Astrocyte (in vitro differentiated cells and primary cell): ENCODE results near the gene AUNIP.

Source experiments
- EZH2 ChIP-seq: IDR thresholded peaks from 2 replicates; pipeline ENCODE4 v1.6.1; 2012; ENCODE audit warnings: mild to moderate bottlenecking, low read length, inconsistent platforms; ENCODE audit not compliant: insufficient read depth
- TF ChIP-seq, protein P1 (sequence below): IDR thresholded peaks from 2 replicates; pipeline ENCODE4 v1.5.1; 2011; ENCODE audit warnings: low read depth, mild to moderate bottlenecking, inconsistent platforms, low read length, moderate library complexity; ENCODE audit not compliant: insufficient read depth

DNA sequence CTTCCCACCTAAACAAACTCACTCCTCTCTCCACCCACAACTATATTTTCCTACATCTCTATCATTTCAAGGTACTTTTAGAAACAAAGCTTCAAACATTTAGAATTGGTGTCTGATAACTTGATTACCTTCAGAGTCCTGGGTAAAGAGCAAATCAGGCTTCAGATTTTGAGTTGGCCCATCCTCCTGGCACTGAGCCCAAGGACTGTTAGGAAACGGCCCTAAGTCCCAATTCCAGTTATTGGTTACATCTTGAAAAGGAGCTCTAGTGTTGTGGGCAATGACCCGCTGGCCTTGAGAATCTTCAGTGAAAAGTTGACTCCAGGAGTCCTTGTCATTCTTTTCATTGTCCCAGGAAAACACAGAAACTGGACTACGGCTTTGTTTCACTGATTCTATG lies 24.4 kb downstream of the AUNIP start:
- TF ChIP-seq, protein P1, sequence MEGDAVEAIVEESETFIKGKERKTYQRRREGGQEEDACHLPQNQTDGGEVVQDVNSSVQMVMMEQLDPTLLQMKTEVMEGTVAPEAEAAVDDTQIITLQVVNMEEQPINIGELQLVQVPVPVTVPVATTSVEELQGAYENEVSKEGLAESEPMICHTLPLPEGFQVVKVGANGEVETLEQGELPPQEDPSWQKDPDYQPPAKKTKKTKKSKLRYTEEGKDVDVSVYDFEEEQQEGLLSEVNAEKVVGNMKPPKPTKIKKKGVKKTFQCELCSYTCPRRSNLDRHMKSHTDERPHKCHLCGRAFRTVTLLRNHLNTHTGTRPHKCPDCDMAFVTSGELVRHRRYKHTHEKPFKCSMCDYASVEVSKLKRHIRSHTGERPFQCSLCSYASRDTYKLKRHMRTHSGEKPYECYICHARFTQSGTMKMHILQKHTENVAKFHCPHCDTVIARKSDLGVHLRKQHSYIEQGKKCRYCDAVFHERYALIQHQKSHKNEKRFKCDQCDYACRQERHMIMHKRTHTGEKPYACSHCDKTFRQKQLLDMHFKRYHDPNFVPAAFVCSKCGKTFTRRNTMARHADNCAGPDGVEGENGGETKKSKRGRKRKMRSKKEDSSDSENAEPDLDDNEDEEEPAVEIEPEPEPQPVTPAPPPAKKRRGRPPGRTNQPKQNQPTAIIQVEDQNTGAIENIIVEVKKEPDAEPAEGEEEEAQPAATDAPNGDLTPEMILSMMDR: no peak
- no peak for TF ChIP-seq EZH2
